Measurements from ENCODE around the gene PKN1. TPM values are rescaled to one million over a fixed set of nuclear protein-coding genes. Genes with fewer than 3 reads are reported as not detected.

The PKN1 gene
- total and polyA plus RNA-seq, 9 of the 15 experiments (the other 6 are each of a cell fraction or from before 2014, with no cell fraction given): 0.30 to 228 (median 77.5) TPM

GRCh38 chr19:14432791-14433553 lies at the start of gene PKN1 (continued):
- TF ChIP-seq SLC30A9 (CRISPR knock-in tag; IDR thresholded peaks at IDR 0.05) (no peak), MAFF (IDR thresholded peaks at IDR 0.05; ENCODE audit: low read length) (no peak), ZNF431 (CRISPR knock-in tag; IDR thresholded peaks at IDR 0.05) (no peak), LCOR (CRISPR knock-in tag; IDR thresholded peaks at IDR 0.05) (0 out of 2 replicates have a peak, but pooled peaks have one; percentile 35), ATF1 (CRISPR knock-in tag; IDR thresholded peaks at IDR 0.05) (no peak), ATF1 (tag; IDR thresholded peaks at IDR 0.05) (no peak), TBL1XR1 (IDR thresholded peaks at IDR 0.05; ENCODE audit: low read length in 2 of 2) (no peak), BRD9 (IDR thresholded peaks at IDR 0.05; ENCODE audit: low read depth, partially characterized antibody) (no peak), ZBTB33 (CRISPR knock-in tag; IDR thresholded peaks at IDR 0.05) (peak; percentile 87; the same call in 1 of the 2 replicates), RFX1 (IDR thresholded peaks at IDR 0.05) (peak; percentile 73; the same call in 1 of the 2 replicates), POLR2G (IDR thresholded peaks at IDR 0.05; ENCODE audit: low read depth, low read length) (peak; percentile 79), L3MBTL2 (IDR thresholded peaks at IDR 0.05) (peak; percentile 54), XRCC5 (IDR thresholded peaks at IDR 0.05; ENCODE audit: low read depth, low read length) (no peak), YBX1 (IDR thresholded peaks at IDR 0.05) (no peak), VEZF1 (CRISPR knock-in tag; IDR thresholded peaks at IDR 0.05) (peak; percentile 95), ID3 (CRISPR knock-in tag; IDR thresholded peaks at IDR 0.05) (no peak), ID3 (tag; IDR thresholded peaks at IDR 0.05) (no peak), BHLHE40 (IDR thresholded peaks at IDR 0.05; ENCODE audit: low read length) (peak; percentile 54), ZBTB1 (CRISPR knock-in tag; IDR thresholded peaks at IDR 0.05; ENCODE audit: borderline replicate concordance, low read depth) (peak; percentile 19; the same call in 1 of the 2 replicates), ETV1 (tag; conservative IDR thresholded peaks at IDR 0.05; ENCODE audit: low read depth) (no peak), ZNF354B (CRISPR knock-in tag; IDR thresholded peaks at IDR 0.05) (no peak), ADNP (tag; IDR thresholded peaks at IDR 0.05) (no peak; the same call in none of the 2 replicates), CHD1 (IDR thresholded peaks at IDR 0.05; ENCODE audit: low read length) (peak; percentile 69), ZFX (CRISPR knock-in tag; IDR thresholded peaks at IDR 0.05) (peak; percentile 30; the same call in 1 of the 2 replicates), NFATC3 (IDR thresholded peaks at IDR 0.05) (no peak), PTBP1 (IDR thresholded peaks at IDR 0.05; ENCODE audit: low read depth, low read length) (no peak), SMARCA5 (IDR thresholded peaks at IDR 0.05) (no peak), POLR3G (IDR thresholded peaks at IDR 0.05; ENCODE audit: extremely low read depth, insufficient read length, insufficient replicate concordance) (no peak), NEUROD1 (IDR thresholded peaks at IDR 0.05; ENCODE audit: borderline replicate concordance, low read depth, low read length, partially characterized antibody) (no peak)
